Upper lobe of left lung (tissue), 6 donors: ENCODE data around the gene THUMPD2. TPM values are rescaled to one million over a fixed set of nuclear protein-coding genes. Genes with fewer than 3 reads are reported as not detected.

Source experiments
- ATAC-seq, 2 donors: fragments of 200-7000 bp; cut with Tn5 transposase; one replicate each; pipeline ENCODE4 v1.9.1; 2022; ENCODE audit warnings: mild to moderate bottlenecking in 2 of 2, moderate library complexity in 2 of 2; ENCODE audit not compliant: low FRiP score in 2 of 2
- DNase-seq, 2 donors: peaks; one replicate each; pipeline ENCODE4 v3.0.0-alpha.2; 2019 to 2020
- H3K27ac ChIP-seq, 4 donors: fragments of 200-600 bp; sonication (generic); one replicate each; pipeline ENCODE4 v1.5.1; 2016 to 2019
- H3K27me3 ChIP-seq, 4 donors: fragments of 200-600 bp; sonication (generic); one replicate each; pipeline ENCODE4 v1.5.1; 2017 to 2019
- H3K36me3 ChIP-seq, 4 donors: fragments of 200-600 bp; sonication (generic); one replicate each; pipeline ENCODE4 v1.5.1; 2016 to 2019
- H3K4me1 ChIP-seq, 4 donors: fragments of 200-600 bp; sonication (generic); one replicate each; pipeline ENCODE4 v1.5.1; 2018 to 2019
- H3K4me3 ChIP-seq, 4 donors: fragments of 200-600 bp; sonication (generic); one replicate each; pipeline ENCODE4 v1.5.1; 2017 to 2019; ENCODE audit warnings: mild to moderate bottlenecking in 2 of 4, moderate library complexity in 1 of 4
- H3K9me3 ChIP-seq, 4 donors: fragments of 200-600 bp; sonication (generic); one replicate each; pipeline ENCODE4 v1.5.1; 2018 to 2019
- CTCF ChIP-seq, 6 experiments: fragments of 450-650 bp in 4 of 6; fragments of 200-600 bp in 2 of 6; sonication (generic) in 2 of 6; IDR thresholded peaks; one replicate each; pipeline ENCODE4 v1.5.1; 2016 to 2019; ENCODE audit warnings: antibody characterized with exemption in 6 of 6
- EP300 ChIP-seq, 4 donors: sonication (generic); formaldehyde crosslinking; IDR thresholded peaks; one replicate each; pipeline ENCODE4 v1.5.1; 2017; ENCODE audit warnings: antibody characterized with exemption in 4 of 4, control low read depth in 2 of 4
- POLR2A ChIP-seq, 4 donors: fragments of 450-650 bp; IDR thresholded peaks; one replicate each; pipeline ENCODE4 v1.5.1; 2016 to 2017; ENCODE audit warnings: antibody characterized with exemption in 4 of 4, mild to moderate bottlenecking in 2 of 4
- POLR2AphosphoS5 ChIP-seq, 2 donors: sonication (generic); formaldehyde crosslinking; IDR thresholded peaks; one replicate each; pipeline ENCODE4 v1.5.1; 2017; ENCODE audit warnings: antibody characterized with exemption in 2 of 2
- WGBS, 2 donors: methylation state at CpG; one replicate each; pipeline ENCODE4 v1.1.5; 2017 to 2018; 5-methylcytosine and 5-hydroxymethylcytosine counted together
- total RNA-seq, 6 donors: library from RNA; depleted of rRNA in 4 of 6; stranded (reverse); fragments of >200 nt in 4 of 6; gene quantifications; one replicate each; pipeline versions ENCODE4 v1.1.0 to v1.2.1, GENCODE V29; 2016 to 2021
- donor health status: DM: no; HTN: no; CAD: no; lungs with moderate emphysema.
- donor health status: DM: no; HTN: yes; CAD: no; lungs with severe emphysema.

THUMPD2 gene
- total RNA-seq, 6 donors from 2014 or later = 6.7 to 43.0 (median 10.9) TPM

- H3K36me3 ChIP-seq = no peaks in the 10 kb centered on the region
- H3K27ac ChIP-seq = peak overlapping the region in 3 of 4 donors; percentile 10 to 61 (median 10)
- no peak overlapping the region for H3K4me3 ChIP-seq
- 61 to 62% methylated on average over 1 of the region's 1 CpG for WGBS, 2 donors
- TF ChIP-seq EP300 (IDR thresholded peaks at IDR 0.05) = no peak
- peak in 4 of 6 experiments; percentile 19 to 47 (median 38) for TF ChIP-seq CTCF (IDR thresholded peaks at IDR 0.05)
- TF ChIP-seq POLR2A (IDR thresholded peaks at IDR 0.05) = no peak
- no peaks in the 10 kb centered on the region for H3K27me3 ChIP-seq
- no peak for DNase-seq
- peaks cover 4 to 11% (median 9%) of the 10 kb centered on the region in 4 donors for H3K9me3 ChIP-seq
- H3K4me1 ChIP-seq = peaks cover 8 to 23% (median 22%) of the 10 kb centered on the region in 4 donors
- ATAC-seq = peak in 1 of 2 donors; percentile 39
Measured at GRCh38 chr2:39696838-39697237, 82.2 kb downstream of the THUMPD2 start.

DNA sequence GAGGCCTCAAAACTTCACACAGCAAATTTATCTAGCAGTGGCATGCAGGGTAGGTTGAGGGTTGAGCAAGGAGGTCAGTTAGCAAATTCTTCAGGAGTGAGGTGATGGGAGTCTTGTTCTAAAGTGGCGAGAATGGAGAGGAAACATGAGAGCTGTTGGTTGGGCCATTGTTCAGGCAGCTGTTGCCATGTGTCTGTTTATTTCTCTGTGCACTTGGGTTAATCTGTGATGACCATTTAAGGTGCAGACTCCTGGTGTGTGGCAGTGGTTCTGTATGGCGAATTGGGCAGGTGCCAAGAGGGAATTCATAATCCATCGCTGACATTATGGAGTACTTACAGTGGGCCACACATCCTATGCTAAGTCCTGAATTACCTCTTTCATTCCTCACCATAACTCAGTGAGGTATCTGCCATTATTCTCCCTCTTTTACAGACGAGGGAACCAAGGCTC lies 82.9 kb downstream of the THUMPD2 start:
- Histone ChIP-seq H3K27ac (peak overlapping the region in 2 of 4 donors; percentile 10 to 61), H3K36me3 (no peaks in the 10 kb centered on the region), H3K4me3 (no peak overlapping the region), H3K4me1 (peaks cover 8 to 23% (median 22%) of the 10 kb centered on the region in 4 donors), H3K27me3 (no peaks in the 10 kb centered on the region), H3K9me3 (peaks cover 0 to 5% (median 4%) of the 10 kb centered on the region in 4 donors)
- ATAC-seq (peak; percentile 43 to 51), DNase-seq (peak in 1 of 2 donors; percentile 24)
- 67% methylated on average over 4 of the region's 4 CpGs for WGBS, 2 donors
- no peak for TF ChIP-seq EP300 (IDR thresholded peaks at IDR 0.05)
- TF ChIP-seq POLR2AphosphoS5 (IDR thresholded peaks at IDR 0.05) = peak in 1 of 2 donors; percentile 14

- Histone ChIP-seq H3K4me3 (no peak overlapping the region), H3K27ac (no peak overlapping the region), H3K9me3 (no peaks in the 10 kb centered on the region), H3K27me3 (no peaks in the 10 kb centered on the region), H3K36me3 (no peaks in the 10 kb centered on the region), H3K4me1 (peaks cover 8 to 23% (median 22%) of the 10 kb centered on the region in 4 donors)
- 96 to 100% methylated on average over 1 of the region's 1 CpG for WGBS, 2 donors
- TF ChIP-seq POLR2AphosphoS5 (IDR thresholded peaks at IDR 0.05) = no peak
- no peak for TF ChIP-seq CTCF (IDR thresholded peaks at IDR 0.05)
- no peak for TF ChIP-seq EP300 (IDR thresholded peaks at IDR 0.05)
- no peak for TF ChIP-seq POLR2A (IDR thresholded peaks at IDR 0.05)
- ATAC-seq = no peak
- DNase-seq = no peak
Measured at GRCh38 chr2:39693245-39693644, 85.8 kb downstream of the THUMPD2 start.

DNA sequence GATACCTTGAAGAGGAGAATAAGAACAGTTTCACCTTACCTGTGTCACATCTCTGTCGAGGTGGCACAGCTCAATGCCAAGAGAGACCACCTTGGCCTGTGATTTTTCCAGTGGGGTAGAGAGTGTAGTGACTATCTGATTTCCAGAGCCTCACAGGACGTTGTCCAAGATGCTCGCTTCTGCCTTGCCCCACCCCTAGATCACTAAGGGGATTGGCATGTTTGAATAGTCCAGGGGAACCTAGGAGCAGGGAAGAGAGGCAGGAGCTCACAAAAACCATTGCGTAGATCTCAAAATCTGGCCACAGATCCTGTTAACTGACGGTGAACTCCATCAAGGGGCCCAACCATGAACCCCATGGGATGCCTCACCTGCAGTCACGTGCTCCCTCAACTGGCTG lies 89.2 kb downstream of the THUMPD2 start:
- DNase-seq (no peak), ATAC-seq (no peak)
- Histone ChIP-seq H3K36me3 (no peaks in the 10 kb centered on the region), H3K9me3 (no peaks in the 10 kb centered on the region), H3K27ac (no peak overlapping the region), H3K4me3 (no peak overlapping the region), H3K27me3 (no peaks in the 10 kb centered on the region), H3K4me1 (peaks cover 0 to 2% (median 0%) of the 10 kb centered on the region in 4 donors)
- 89 to 92% methylated on average over 6 of the region's 6 CpGs for WGBS, 2 donors
- no peak for TF ChIP-seq CTCF (IDR thresholded peaks at IDR 0.05)
- TF ChIP-seq POLR2A (IDR thresholded peaks at IDR 0.05) = no peak
- no peak for TF ChIP-seq EP300 (IDR thresholded peaks at IDR 0.05)
- TF ChIP-seq POLR2AphosphoS5 (IDR thresholded peaks at IDR 0.05) = no peak

DNA sequence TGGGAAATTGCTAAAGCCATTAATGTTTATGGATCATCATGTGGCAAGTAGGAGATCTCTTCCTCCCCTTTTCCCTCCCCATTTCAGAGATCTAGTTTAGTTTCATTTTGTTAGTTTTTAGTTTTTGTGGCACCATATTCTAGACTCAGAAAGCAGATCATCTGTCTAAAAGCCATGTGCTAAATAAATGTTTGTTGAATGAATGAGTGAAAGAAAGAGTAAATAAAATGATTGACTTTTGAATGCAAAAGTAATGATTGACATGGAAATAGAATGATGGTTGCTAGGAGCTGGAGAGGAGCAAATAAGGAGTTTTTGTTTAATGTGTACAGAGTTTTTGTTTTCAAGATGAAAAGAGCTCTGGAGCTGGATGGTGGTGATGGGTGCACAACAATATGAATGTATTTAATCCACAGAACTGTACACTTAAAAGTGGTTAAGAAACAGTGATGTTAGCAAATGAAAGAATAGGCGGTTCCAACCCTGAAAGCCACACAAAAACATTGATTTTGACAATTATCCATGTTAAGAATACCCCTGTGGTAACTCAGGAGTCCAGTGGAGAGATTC lies 89.7 kb downstream of the THUMPD2 start:
- DNase-seq (no peak), ATAC-seq (no peak)
- 81 to 85% methylated on average over 1 of the region's 1 CpG for WGBS, 2 donors

More for the DNA sequence above, 89.7 kb downstream of the THUMPD2 start:
- Histone ChIP-seq H3K9me3 (no peaks in the 10 kb centered on the region), H3K36me3 (no peaks in the 10 kb centered on the region), H3K27ac (no peak overlapping the region), H3K4me1 (no peaks in the 10 kb centered on the region), H3K27me3 (no peaks in the 10 kb centered on the region), H3K4me3 (no peak overlapping the region)
- TF ChIP-seq CTCF (IDR thresholded peaks at IDR 0.05) (no peak), POLR2A (IDR thresholded peaks at IDR 0.05) (no peak), POLR2AphosphoS5 (IDR thresholded peaks at IDR 0.05) (no peak), EP300 (IDR thresholded peaks at IDR 0.05) (no peak)
